ENCODE measurements around the gene GFPT2.

The GFPT2 gene

DNA sequence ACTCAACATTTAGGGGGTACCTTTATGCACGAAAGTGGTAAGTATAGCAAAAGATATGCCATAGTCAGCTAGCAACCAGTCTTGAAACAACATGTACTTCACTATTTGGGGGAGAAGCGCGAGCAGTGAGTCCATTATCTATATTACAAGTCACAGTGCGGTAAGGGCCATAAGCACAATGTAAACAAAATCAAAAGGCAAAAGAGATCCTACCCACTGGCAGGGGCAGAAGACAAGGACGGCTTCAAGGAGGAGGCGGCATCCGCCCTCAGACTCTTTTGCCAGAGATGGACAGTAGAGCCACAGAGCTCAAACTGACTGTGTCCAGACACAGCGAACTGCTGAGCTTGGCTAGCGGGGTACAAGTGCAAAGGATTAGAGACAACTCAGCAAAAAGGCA, 70.9 kb downstream of the GFPT2 start:
- TF ChIP-seq YY1 (IDR thresholded peaks at IDR 0.05; ENCODE audit: low read depth), result no peak
- no peak for TF ChIP-seq TAF1 (IDR thresholded peaks at IDR 0.05; ENCODE audit: low read depth)
- TF ChIP-seq FOXM1 (IDR thresholded peaks at IDR 0.05; ENCODE audit: borderline replicate concordance, low read depth), result no peak
- TF ChIP-seq CEBPB (IDR thresholded peaks at IDR 0.05), result no peak
- TF ChIP-seq EP300 (IDR thresholded peaks at IDR 0.05; ENCODE audit: borderline replicate concordance), result no peak
- TF ChIP-seq, protein P1, sequence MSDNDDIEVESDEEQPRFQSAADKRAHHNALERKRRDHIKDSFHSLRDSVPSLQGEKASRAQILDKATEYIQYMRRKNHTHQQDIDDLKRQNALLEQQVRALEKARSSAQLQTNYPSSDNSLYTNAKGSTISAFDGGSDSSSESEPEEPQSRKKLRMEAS (IDR thresholded peaks at IDR 0.05), result no peak
- no peak for TF ChIP-seq REST (IDR thresholded peaks at IDR 0.05; ENCODE audit: low read depth)
- no peak for TF ChIP-seq TEAD4 (IDR thresholded peaks at IDR 0.05)
- TF ChIP-seq NFIC (IDR thresholded peaks at IDR 0.05), result no peak
- TF ChIP-seq TCF12 (IDR thresholded peaks at IDR 0.05; ENCODE audit: low read depth), result no peak
- TF ChIP-seq, protein P2, sequence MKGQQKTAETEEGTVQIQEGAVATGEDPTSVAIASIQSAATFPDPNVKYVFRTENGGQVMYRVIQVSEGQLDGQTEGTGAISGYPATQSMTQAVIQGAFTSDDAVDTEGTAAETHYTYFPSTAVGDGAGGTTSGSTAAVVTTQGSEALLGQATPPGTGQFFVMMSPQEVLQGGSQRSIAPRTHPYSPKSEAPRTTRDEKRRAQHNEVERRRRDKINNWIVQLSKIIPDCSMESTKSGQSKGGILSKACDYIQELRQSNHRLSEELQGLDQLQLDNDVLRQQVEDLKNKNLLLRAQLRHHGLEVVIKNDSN (IDR thresholded peaks at IDR 0.05), result no peak
- no peak for TF ChIP-seq CREB1 (IDR thresholded peaks at IDR 0.05; ENCODE audit: low read depth)
- no peak for TF ChIP-seq ZBTB7A (IDR thresholded peaks at IDR 0.05; ENCODE audit: low read depth)
- no peak for TF ChIP-seq EGR1 (IDR thresholded peaks at IDR 0.05)
- no peak for TF ChIP-seq RAD21 (IDR thresholded peaks at IDR 0.05; ENCODE audit: low read depth)

DNA sequence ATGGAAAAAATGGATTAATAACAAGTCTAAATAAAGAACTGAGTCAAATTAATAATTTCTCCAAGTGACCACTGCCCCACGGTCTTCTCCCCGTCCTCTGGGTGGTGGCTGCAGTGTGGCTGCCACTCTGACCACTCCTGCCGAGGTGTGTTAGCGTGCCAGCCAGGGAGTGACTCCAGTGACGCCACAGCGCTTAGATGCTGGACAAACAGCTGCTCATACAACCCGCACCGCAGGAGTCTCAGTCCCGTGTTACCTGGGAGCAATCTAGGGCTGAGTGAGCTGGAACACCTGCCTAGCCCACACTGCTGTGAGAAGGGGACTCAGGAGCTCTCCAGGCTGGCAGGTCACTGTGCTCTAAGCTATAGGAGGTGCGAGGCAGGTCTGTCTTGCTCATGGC, 71.4 kb downstream of the GFPT2 start:
- no peak for TF ChIP-seq NFIC (IDR thresholded peaks at IDR 0.05)
- no peak for TF ChIP-seq FOXM1 (IDR thresholded peaks at IDR 0.05; ENCODE audit: borderline replicate concordance, low read depth)
- TF ChIP-seq TCF12 (IDR thresholded peaks at IDR 0.05; ENCODE audit: low read depth), result no peak
- TF ChIP-seq ZBTB7A (IDR thresholded peaks at IDR 0.05; ENCODE audit: low read depth), result no peak
- no peak for TF ChIP-seq YY1 (IDR thresholded peaks at IDR 0.05; ENCODE audit: low read depth)
- no peak for TF ChIP-seq REST (IDR thresholded peaks at IDR 0.05; ENCODE audit: low read depth)
- no peak for TF ChIP-seq TEAD4 (IDR thresholded peaks at IDR 0.05)
- no peak for TF ChIP-seq CREB1 (IDR thresholded peaks at IDR 0.05; ENCODE audit: low read depth)
- no peak for TF ChIP-seq RAD21 (IDR thresholded peaks at IDR 0.05; ENCODE audit: low read depth)
- TF ChIP-seq, protein P1 (IDR thresholded peaks at IDR 0.05), result no peak
- TF ChIP-seq, protein P2 (IDR thresholded peaks at IDR 0.05), result no peak
- no peak for TF ChIP-seq CEBPB (IDR thresholded peaks at IDR 0.05)
- TF ChIP-seq TAF1 (IDR thresholded peaks at IDR 0.05; ENCODE audit: low read depth), result no peak
- TF ChIP-seq EGR1 (IDR thresholded peaks at IDR 0.05), result no peak
- TF ChIP-seq EP300 (IDR thresholded peaks at IDR 0.05; ENCODE audit: borderline replicate concordance), result no peak

DNA sequence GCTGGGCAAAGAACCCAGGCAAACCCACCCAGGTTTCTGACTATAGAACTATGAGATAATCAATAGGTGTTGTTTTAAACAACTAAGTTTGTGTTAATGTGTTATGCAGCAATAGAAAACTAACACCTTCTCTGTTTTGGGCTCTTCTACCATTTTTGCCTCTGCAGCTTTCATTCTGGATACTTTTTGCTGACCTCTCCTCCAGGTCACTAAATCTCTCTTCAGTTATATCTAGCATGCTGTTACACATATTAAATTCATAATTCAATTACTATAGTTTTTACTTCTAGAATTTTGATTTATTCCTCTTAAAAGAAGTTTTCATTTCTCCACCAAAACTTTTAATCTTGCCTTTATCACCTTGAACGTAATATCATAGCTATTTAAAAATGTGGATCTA, 78.4 kb downstream of the GFPT2 start:
- TF ChIP-seq, protein P2 (IDR thresholded peaks at IDR 0.05), result no peak
- TF ChIP-seq YY1 (IDR thresholded peaks at IDR 0.05; ENCODE audit: low read depth), result no peak
- no peak for TF ChIP-seq TEAD4 (IDR thresholded peaks at IDR 0.05)
- no peak for TF ChIP-seq FOXM1 (IDR thresholded peaks at IDR 0.05; ENCODE audit: borderline replicate concordance, low read depth)
- no peak for TF ChIP-seq REST (IDR thresholded peaks at IDR 0.05; ENCODE audit: low read depth)
- TF ChIP-seq, protein P1 (IDR thresholded peaks at IDR 0.05), result no peak
- TF ChIP-seq EP300 (IDR thresholded peaks at IDR 0.05; ENCODE audit: borderline replicate concordance), result no peak

- no peak for TF ChIP-seq RAD21 (IDR thresholded peaks at IDR 0.05; ENCODE audit: low read depth)
- TF ChIP-seq, protein P2 (IDR thresholded peaks at IDR 0.05), result no peak
- TF ChIP-seq, protein P1 (IDR thresholded peaks at IDR 0.05), result no peak
- no peak for TF ChIP-seq EGR1 (IDR thresholded peaks at IDR 0.05)
- no peak for TF ChIP-seq TEAD4 (IDR thresholded peaks at IDR 0.05)
- no peak for TF ChIP-seq FOXM1 (IDR thresholded peaks at IDR 0.05; ENCODE audit: borderline replicate concordance, low read depth)
- no peak for TF ChIP-seq NFIC (IDR thresholded peaks at IDR 0.05)
- TF ChIP-seq YY1 (IDR thresholded peaks at IDR 0.05; ENCODE audit: low read depth), result no peak
Observed at GRCh38 chr5:180271221-180271620, 81.9 kb downstream of the GFPT2 start.
